ENCODE results near the gene ALLC. TPM values are rescaled to one million over a fixed set of nuclear protein-coding genes. Genes with fewer than 3 reads are reported as not detected.

Gene ALLC
- total RNA-seq, 1 donor from 2014 or later = 0.13 TPM

GRCh38 chr2:3662239-3662638, 4.2 kb downstream of the ALLC start:
- no peak overlapping the region for H3K4me3 ChIP-seq (ENCODE audit: low read depth, low read length)
- no peaks in the 10 kb centered on the region for H3K36me3 ChIP-seq (ENCODE audit: control insufficient read depth, insufficient read depth, low read length)
- no peak for DNase-seq (ENCODE audit: low read depth)
- no peak for TF ChIP-seq CTCF (IDR thresholded peaks at IDR 0.05; ENCODE audit: insufficient read depth, low read length, poor library complexity, severe bottlenecking)
- no peaks in the 10 kb centered on the region for H3K27me3 ChIP-seq (ENCODE audit: control insufficient read depth, insufficient read depth, low read length)

- DNase-seq (ENCODE audit: low read depth) = no peak
- Histone ChIP-seq H3K36me3 (ENCODE audit: control insufficient read depth, insufficient read depth, low read length) (no peaks in the 10 kb centered on the region), H3K4me3 (ENCODE audit: low read depth, low read length) (no peak overlapping the region), H3K27me3 (ENCODE audit: control insufficient read depth, insufficient read depth, low read length) (no peaks in the 10 kb centered on the region)
- no peak for TF ChIP-seq CTCF (IDR thresholded peaks at IDR 0.05; ENCODE audit: insufficient read depth, low read length, poor library complexity, severe bottlenecking)
These were observed 6.1 kb downstream of the ALLC start for GRCh38 chr2:3664118-3664517.

DNA sequence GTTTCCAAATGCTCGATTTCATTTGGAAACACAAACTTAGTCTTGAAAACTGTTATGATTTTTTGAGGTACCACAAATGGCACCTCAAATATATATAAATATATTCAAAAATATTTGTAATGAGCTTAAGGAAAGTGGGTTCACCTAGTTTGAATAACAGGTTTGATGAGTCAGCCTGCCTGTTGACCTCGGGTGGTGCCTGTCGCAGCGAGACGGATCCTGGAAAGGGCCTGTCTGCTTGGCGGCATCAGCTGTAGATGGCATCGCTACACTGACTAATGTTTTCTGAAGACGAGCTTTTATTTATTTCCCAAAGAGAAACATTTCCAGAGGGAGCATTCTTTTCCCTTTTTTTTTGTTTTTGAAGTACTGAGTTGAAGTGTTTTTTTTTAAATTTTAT, 6.9 kb downstream of the ALLC start:
- H3K36me3 ChIP-seq (ENCODE audit: control insufficient read depth, insufficient read depth, low read length) = no peaks in the 10 kb centered on the region
- no peak for TF ChIP-seq CTCF (IDR thresholded peaks at IDR 0.05; ENCODE audit: insufficient read depth, low read length, poor library complexity, severe bottlenecking)
- DNase-seq (ENCODE audit: low read depth) = no peak
- no peaks in the 10 kb centered on the region for H3K27me3 ChIP-seq (ENCODE audit: control insufficient read depth, insufficient read depth, low read length)
- H3K4me3 ChIP-seq (ENCODE audit: low read depth, low read length) = no peak overlapping the region

- Histone ChIP-seq H3K36me3 (ENCODE audit: control insufficient read depth, insufficient read depth, low read length) (no peaks in the 10 kb centered on the region), H3K4me3 (ENCODE audit: low read depth, low read length) (no peak overlapping the region), H3K27me3 (ENCODE audit: control insufficient read depth, insufficient read depth, low read length) (no peaks in the 10 kb centered on the region)
- DNase-seq (ENCODE audit: low read depth) = no peak
- no peak for TF ChIP-seq CTCF (IDR thresholded peaks at IDR 0.05; ENCODE audit: insufficient read depth, low read length, poor library complexity, severe bottlenecking)
These were observed 8.0 kb downstream of the ALLC start for GRCh38 chr2:3665886-3666612.

DNA sequence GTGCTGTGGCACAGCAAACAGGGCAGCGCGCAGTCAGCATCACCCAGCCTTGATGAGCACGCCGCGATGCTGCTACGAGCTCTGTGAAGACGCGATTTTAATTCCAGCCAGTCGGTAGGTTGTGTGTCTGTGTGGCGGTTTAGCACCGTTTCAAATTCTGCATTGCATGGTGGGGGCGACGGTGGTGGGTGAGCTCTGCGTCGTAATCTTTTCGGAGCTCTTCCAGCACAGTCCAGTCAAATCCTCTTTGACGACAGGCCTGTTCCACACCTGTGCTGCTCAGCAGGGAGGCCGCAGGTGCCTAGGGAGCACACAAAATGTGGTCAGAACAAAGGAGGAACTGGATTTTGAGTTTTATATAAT, 8.6 kb downstream of the ALLC start:
- Histone ChIP-seq H3K27me3 (ENCODE audit: control insufficient read depth, insufficient read depth, low read length) (no peaks in the 10 kb centered on the region), H3K4me3 (ENCODE audit: low read depth, low read length) (no peak overlapping the region)
- TF ChIP-seq CTCF (IDR thresholded peaks at IDR 0.05; ENCODE audit: insufficient read depth, low read length, poor library complexity, severe bottlenecking) = no peak

GRCh38 chr2:3667151-3667631, 9.2 kb downstream of the ALLC start:
- no peaks in the 10 kb centered on the region for H3K27me3 ChIP-seq (ENCODE audit: control insufficient read depth, insufficient read depth, low read length)
- H3K4me3 ChIP-seq (ENCODE audit: low read depth, low read length) = no peak overlapping the region
- no peak for TF ChIP-seq CTCF (IDR thresholded peaks at IDR 0.05; ENCODE audit: insufficient read depth, low read length, poor library complexity, severe bottlenecking)
- no peak for DNase-seq (ENCODE audit: low read depth)
- no peaks in the 10 kb centered on the region for H3K36me3 ChIP-seq (ENCODE audit: control insufficient read depth, insufficient read depth, low read length)

More for the DNA sequence above, 8.6 kb downstream of the ALLC start:
- H3K36me3 ChIP-seq (ENCODE audit: control insufficient read depth, insufficient read depth, low read length) = no peaks in the 10 kb centered on the region
- DNase-seq (ENCODE audit: low read depth) = no peak

All from kidney epithelial cell (primary cell).